HG02852 (cell line): ENCODE data around the gene TTLL1.
"Not testable (repeated sequence)": the region's sequence is repeated elsewhere in the genome, so short reads cannot be mapped to it uniquely, and the experiment has no call there.

ENCODE experiments used
- ATAC-seq: cut with Tn5 transposase; IDR thresholded peaks from one replicate; pipeline ENCODE4 v1.9.1; 2021; ENCODE audit warnings: mild to moderate bottlenecking, moderate library complexity; ENCODE audit not compliant: unreplicated experiment

Gene TTLL1

GRCh38 chr22:43014316-43014868, 74.8 kb downstream of the TTLL1 start:
- no peak for ATAC-seq

DNA sequence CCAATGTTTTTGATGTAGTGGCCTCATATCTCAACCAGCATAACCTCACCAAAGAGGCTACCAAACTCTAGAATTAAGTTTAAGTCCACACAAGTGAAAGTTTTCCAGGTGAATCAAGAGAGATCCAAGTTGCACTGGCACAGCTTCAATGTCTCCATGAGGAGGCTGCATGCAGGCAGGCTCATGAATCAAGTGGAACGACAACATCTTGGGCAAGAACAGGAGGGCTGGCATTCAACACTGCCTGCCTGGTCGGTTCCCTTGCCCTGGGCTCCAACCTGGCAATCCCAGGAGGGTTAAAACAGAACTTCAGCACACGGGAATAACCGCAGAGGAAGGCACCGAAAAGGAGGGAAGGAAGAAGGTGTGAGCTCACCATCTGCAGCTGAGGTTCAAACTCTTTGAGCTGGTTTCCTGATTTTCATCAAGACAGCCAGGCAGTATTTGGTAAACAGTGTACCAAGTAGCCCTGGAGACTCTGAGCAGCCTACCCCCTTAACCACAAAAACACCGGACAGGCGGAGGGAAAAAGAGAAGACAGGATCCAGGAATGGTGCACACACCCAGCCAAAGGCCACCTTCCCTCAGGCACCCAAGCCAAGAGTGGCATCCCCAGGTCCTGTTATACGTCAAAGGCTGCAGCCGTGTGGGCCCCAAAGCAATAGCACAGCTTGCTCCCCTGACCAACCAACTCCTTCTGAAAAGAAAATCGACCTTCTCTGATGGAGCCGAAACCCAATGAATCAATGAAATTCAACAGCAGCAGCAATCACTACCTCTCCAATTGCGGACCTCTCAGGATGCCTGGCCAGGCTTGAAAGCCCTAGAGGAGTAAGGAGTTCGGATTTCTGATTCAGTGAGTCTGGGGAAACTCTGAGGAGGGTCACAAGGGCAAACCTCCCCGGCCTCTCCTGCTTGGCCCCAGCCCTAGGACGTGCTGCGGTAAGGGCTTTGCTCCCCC, 75.6 kb downstream of the TTLL1 start:
- ATAC-seq: no peak

DNA sequence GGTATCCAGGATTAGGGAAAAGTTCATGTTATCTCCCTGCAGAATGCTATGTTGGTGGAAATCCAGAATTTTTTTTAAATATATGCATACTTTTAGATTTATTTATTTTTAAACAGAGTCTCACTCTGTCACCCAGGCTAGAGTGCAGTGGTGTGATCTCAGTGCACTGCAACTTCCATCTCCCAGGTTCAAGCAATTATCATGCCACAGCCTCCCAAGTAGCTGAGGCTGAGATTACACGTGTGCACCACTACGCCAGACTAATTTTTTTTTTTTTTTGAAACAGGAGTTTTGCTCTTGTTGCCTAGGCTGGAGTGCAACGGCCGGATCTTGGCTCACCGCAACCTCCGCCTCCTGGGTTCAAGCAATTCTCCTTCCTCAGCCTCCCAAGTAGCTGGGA, 76.8 kb downstream of the TTLL1 start:
- ATAC-seq: no peak

DNA sequence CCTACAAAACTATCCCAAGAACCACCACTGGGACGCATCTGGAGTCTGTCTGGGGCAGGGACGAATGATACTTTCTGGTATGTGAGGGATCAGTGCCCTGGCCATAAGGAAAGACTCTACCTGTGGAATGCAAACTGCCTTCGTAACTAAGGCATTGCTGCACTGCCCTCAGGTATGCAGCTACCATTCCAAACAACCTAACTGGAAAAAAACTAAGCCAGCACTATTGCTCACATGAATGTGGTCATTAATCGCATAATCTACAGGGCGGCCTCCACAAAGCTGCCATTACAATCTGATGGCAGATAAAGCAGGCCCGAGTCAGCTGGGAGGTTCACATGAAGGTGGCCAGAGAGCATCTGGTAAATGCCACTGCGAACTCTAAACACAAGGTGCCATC, 78.1 kb downstream of the TTLL1 start:
- ATAC-seq: no peak

DNA sequence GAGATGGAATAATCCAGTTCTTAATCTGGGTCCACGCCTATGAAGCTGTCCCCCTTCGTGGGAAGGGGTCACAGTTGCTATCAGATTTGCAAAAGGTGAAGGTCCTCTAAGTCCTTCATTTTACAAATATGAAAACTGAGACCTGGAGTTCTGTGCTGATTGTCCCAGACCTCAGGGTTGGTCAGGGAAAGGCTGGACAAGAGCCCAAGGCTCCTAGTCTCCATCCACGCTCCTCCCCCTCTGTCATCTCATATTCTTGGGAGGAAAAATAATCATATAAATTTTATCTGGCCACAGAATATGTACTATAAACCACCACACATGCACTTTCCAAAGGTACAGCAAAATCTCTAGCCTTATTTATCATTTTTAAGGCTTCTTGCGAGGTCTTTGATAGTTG, 79.7 kb downstream of the TTLL1 start:
- ATAC-seq: no peak

- ATAC-seq: no peak
Measured at GRCh38 chr22:43008921-43009320, 80.3 kb downstream of the TTLL1 start.

- no peak for ATAC-seq
Measured at GRCh38 chr22:43008509-43008908, 80.7 kb downstream of the TTLL1 start.

- ATAC-seq: no peak
Measured at GRCh38 chr22:43007519-43008102, 81.6 kb downstream of the TTLL1 start.

DNA sequence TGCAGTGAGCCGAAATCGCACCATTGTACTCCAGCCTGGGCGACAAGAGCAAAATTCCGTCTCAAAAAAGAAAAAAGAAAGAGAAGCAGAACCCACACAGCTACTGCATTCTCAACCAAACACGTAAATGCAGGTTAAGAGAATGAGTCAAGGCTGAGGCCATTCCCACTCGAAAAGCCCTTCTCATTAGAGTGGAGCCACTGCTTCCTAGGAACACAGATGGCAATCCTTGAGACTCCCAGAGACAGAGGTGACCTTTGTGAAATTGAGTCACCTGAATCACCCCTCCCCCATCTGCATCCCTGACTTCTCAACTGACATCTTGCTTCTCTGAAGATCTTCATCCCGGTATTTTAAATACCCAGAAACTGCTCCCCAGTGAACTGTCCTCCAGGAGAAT, 82.4 kb downstream of the TTLL1 start:
- no peak for ATAC-seq

GRCh38 chr22:43006016-43006505, 83.1 kb downstream of the TTLL1 start:
- ATAC-seq: no peak

DNA sequence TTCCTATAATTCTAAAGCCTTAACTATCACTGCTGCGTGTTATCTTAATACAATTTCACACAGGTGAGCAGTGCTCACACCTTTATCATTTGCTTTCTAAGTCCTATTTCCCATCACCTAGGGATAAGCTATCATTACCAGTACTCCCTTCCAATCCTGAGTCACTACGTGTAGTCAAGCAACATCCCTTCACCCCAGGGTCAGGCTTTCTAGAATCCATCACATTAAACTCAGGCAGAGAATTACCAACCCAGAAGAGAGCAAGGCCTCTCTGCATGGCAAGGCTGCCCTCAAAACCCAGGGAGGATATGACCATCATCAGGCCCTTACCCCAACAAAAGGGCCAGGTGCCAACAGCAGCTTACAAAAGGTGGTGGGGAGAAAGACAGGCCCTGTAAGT, 84.1 kb downstream of the TTLL1 start:
- no peak for ATAC-seq

- no peak for ATAC-seq
Measured at GRCh38 chr22:43004362-43005035, 84.7 kb downstream of the TTLL1 start.

DNA sequence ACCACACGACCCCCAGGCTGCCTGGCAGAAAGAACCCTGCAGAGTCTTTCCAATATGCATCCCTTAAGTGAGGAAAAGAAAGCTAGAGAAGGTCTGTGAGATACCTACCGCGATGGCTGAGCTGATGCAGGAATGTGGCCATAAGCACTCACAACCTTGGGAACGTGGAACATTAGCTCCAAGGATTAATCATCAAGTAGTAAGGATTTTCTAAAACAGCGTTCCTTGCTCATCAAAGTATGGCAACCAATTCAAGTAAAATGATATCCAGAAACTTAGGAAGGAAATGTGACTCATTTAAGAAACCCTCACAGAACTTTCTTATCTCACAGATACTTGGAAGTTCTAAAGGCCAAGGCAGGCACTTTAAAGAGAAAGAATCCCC, 87.0 kb downstream of the TTLL1 start:
- ATAC-seq: no peak

GRCh38 chr22:43001271-43002201, 87.7 kb downstream of the TTLL1 start:
- ATAC-seq: no peak

- no peak for ATAC-seq
Measured at GRCh38 chr22:43000441-43001175, 88.6 kb downstream of the TTLL1 start.

DNA sequence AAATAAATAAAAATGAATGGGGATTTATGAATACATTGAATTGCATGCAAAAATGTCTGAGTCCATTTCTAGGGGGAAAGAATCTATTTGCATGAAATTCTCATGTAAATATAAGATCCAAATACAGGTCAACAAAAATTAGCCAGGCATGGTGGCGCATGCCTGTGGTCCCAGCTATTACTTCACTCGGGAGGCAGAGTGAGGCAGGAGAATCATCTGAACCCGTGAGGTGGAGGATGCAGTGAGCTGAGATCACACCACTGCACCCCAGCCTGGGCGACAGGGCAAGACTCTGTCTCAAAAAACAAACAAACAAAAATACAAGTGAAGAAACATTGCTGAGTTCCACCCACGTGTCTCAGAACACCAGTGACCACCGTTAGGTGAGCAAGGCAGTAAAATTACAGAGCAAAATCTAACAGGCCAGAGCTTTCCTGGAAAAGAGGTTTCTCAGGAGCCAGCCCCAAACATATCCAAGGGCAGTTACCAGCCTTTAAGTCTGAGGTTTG, 91.6 kb downstream of the TTLL1 start:
- no peak for ATAC-seq

GRCh38 chr22:42996646-42997365, 92.4 kb downstream of the TTLL1 start:
- ATAC-seq: no peak

DNA sequence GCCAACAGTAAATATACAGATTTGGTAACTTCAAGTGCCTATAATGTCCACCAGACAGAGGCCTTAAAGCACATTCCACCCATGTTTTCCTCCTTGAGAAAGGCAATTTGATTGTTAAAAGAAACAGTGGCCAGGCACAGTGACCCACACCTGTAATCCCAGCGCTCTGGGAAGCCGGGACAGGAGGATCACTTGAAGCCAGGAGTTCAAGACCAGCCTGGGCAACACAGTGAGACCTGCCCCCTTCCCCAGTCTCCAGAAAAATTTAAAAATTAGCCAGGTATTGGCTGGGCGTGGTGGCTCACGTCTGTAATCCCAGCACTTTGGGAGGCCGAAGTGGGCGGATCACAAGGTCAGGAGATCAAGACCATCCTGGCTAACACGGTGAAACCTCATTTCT, 93.5 kb downstream of the TTLL1 start:
- not testable (repeated sequence) for ATAC-seq
